PC-3 (cell line): Measurements from ENCODE around the gene NCS1. TPM values are rescaled to one million over a fixed set of nuclear protein-coding genes. Genes with fewer than 3 reads are reported as not detected.

Source experiments
- ATAC-seq: fragments of 200-7000 bp; cut with Tn5 transposase; 2 replicates; pipeline ENCODE4 v1.9.1; 2020; ENCODE audit warnings: mild to moderate bottlenecking, moderate library complexity
- BruUV-seq: library from RNA; stranded (reverse); fragments of 400-500 nt; replicated peaks from 2 replicates; lab custom pipeline; 2021; lab: Mats Ljungman, UMichigan
- CTCF ChIA-PET: fragments of 300-600 bp; sonication (Branson Sonifier 250); formaldehyde crosslinking; loops from one replicate; lab custom pipeline; 2022; ENCODE audit warnings: antibody characterized with exemption; lab: Charles Lee
- POLR2A ChIA-PET: fragments of 300-600 bp; sonication (Branson Sonifier 250); formaldehyde crosslinking; loops from one replicate; lab custom pipeline; 2022; ENCODE audit warnings: antibody characterized with exemption; ENCODE audit not compliant: unreplicated experiment; lab: Charles Lee
- DNase-seq: peaks from one replicate; pipeline ENCODE4 v3.0.0-alpha.2; 2015
- H2AFZ ChIP-seq: fragments of 300-600 bp; sonication (generic); 2 replicates; pipeline ENCODE4 v1.6.0; 2016; ENCODE audit warnings: antibody characterized with exemption, low read length
- H3F3A ChIP-seq: fragments of 300-600 bp; sonication (generic); one replicate; pipeline ENCODE4 v1.6.0; 2017; ENCODE audit warnings: antibody characterized with exemption, low read length, control low read depth, mild to moderate bottlenecking; ENCODE audit not compliant: unreplicated experiment
- H3K27ac ChIP-seq: fragments of 300-600 bp; sonication (generic); 2 replicates; pipeline ENCODE4 v1.5.1; 2016; ENCODE audit warnings: mild to moderate bottlenecking, low read length
- H3K27me3 ChIP-seq: fragments of 300-600 bp; sonication (generic); 2 replicates; pipeline ENCODE4 v1.6.1; 2016; ENCODE audit warnings: low read length, mixed read lengths
- H3K36me3 ChIP-seq: fragments of 300-600 bp; sonication (generic); 2 replicates; pipeline ENCODE4 v1.6.1; 2016; ENCODE audit warnings: low read depth, mixed run types, low read length, mixed read lengths
- H3K4me1 ChIP-seq: fragments of 300-600 bp; sonication (generic); 2 replicates; pipeline ENCODE4 v1.5.1; 2016; ENCODE audit warnings: low read length; ENCODE audit not compliant: insufficient read depth
- H3K4me2 ChIP-seq: fragments of 300-600 bp; sonication (generic); 2 replicates; pipeline ENCODE4 v1.6.0; 2016; ENCODE audit warnings: low read length
- H3K4me3 ChIP-seq: fragments of 300-600 bp; sonication (generic); 2 replicates; pipeline ENCODE4 v1.5.1; 2016; ENCODE audit warnings: mild to moderate bottlenecking, low read length, mixed read lengths
- H3K79me2 ChIP-seq: fragments of 300-600 bp; sonication (generic); 2 replicates; pipeline ENCODE4 v1.6.1; 2017; ENCODE audit warnings: low read length, mixed read lengths
- H3K9ac ChIP-seq: fragments of 300-600 bp; sonication (generic); 2 replicates; pipeline ENCODE4 v1.6.0; 2016; ENCODE audit warnings: mild to moderate bottlenecking, low read length
- H3K9me2 ChIP-seq: fragments of 300-600 bp; sonication (generic); replicated peaks from 2 replicates; pipeline ENCODE4 v1.6.1; 2016; ENCODE audit warnings: mixed run types, low read length, mixed read lengths
- H3K9me3 ChIP-seq: fragments of 300-600 bp; sonication (generic); 2 replicates; pipeline ENCODE4 v1.6.1; 2016; ENCODE audit warnings: low read length, mixed read lengths
- H4K20me1 ChIP-seq: fragments of 300-600 bp; sonication (generic); 2 replicates; pipeline ENCODE4 v1.6.1; 2016; ENCODE audit warnings: low read length, mixed read lengths
- EZH2 ChIP-seq: fragments of 300-600 bp; sonication (generic); IDR thresholded peaks from one replicate; pipeline ENCODE4 v1.6.1; 2017; ENCODE audit warnings: antibody characterized with exemption, mild to moderate bottlenecking, low read length; ENCODE audit not compliant: unreplicated experiment
- EZH2phosphoT487 ChIP-seq: fragments of 300-600 bp; sonication (generic); IDR thresholded peaks from 2 replicates; pipeline ENCODE4 v1.6.1; 2018; ENCODE audit warnings: mild to moderate bottlenecking, antibody characterized with exemption, low read length, borderline replicate concordance
- intact Hi-C: fragments of 100-400 bp; cut with micrococcal nuclease; formaldehyde crosslinking; loops from 2 replicates; pipeline ENCODE4 v1.9.0; 2023
- total RNA-seq: library from RNA; depleted of rRNA; stranded (reverse); fragments of >200 nt; gene quantifications from 2 replicates; pipeline ENCODE4 v1.2.3, GENCODE V29; 2014
- TF ChIP-seq, protein P1 (sequence below): fragments of 300-600 bp; sonication (generic); conservative IDR thresholded peaks from 2 replicates; pipeline ENCODE4 v1.5.1; 2017; ENCODE audit warnings: antibody characterized with exemption, low read depth, mild to moderate bottlenecking, low read length

The NCS1 gene
- total RNA-seq, 1 experiment from 2014 or later = 14.0 TPM

DNA sequence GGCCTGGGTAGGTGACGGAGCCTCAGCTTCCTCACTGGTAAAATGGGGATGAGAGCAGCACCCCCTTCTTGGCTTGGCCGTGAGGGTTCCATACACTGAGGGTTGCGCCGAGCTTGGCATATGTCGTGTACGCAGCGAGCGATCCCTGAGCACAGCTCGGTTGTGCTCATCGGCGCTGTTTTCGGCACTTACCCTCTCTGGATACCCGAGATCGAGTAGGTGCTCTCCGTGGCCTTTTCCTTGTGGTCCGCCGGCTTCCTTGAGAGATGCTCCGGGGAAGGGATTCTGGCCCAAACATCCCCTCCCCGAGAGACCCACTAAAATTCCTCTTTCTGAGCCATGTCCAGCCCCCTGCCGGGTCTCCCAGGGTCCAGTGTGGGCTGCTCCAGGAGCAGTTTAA, 53.4 kb downstream of the NCS1 start:
- BruUV-seq = no TSS peak
- no peaks in the 10 kb centered on the region for H3K27me3 ChIP-seq
- ChIA-PET CTCF (no interaction called here), POLR2A (no interaction called here)
- H3K9ac ChIP-seq = no peak overlapping the region
- no peaks in the 10 kb centered on the region for H3F3A ChIP-seq
- no peaks in the 10 kb centered on the region for H4K20me1 ChIP-seq
- H3K36me3 ChIP-seq = peaks cover 17% of the 10 kb centered on the region; the same call in 1 of the 2 replicates
- TF ChIP-seq, protein P1, sequence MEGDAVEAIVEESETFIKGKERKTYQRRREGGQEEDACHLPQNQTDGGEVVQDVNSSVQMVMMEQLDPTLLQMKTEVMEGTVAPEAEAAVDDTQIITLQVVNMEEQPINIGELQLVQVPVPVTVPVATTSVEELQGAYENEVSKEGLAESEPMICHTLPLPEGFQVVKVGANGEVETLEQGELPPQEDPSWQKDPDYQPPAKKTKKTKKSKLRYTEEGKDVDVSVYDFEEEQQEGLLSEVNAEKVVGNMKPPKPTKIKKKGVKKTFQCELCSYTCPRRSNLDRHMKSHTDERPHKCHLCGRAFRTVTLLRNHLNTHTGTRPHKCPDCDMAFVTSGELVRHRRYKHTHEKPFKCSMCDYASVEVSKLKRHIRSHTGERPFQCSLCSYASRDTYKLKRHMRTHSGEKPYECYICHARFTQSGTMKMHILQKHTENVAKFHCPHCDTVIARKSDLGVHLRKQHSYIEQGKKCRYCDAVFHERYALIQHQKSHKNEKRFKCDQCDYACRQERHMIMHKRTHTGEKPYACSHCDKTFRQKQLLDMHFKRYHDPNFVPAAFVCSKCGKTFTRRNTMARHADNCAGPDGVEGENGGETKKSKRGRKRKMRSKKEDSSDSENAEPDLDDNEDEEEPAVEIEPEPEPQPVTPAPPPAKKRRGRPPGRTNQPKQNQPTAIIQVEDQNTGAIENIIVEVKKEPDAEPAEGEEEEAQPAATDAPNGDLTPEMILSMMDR = no peak
- TF ChIP-seq EZH2 (no peak), EZH2phosphoT487 (no peak)
- no peak overlapping the region for H3K4me3 ChIP-seq
- intact Hi-C loops = no loop called here
- H3K27ac ChIP-seq = no peak overlapping the region
- no peak for DNase-seq
- H3K4me2 ChIP-seq = no peak overlapping the region
- no peaks in the 10 kb centered on the region for H3K9me3 ChIP-seq
- H3K4me1 ChIP-seq = no peaks in the 10 kb centered on the region
- H2AFZ ChIP-seq = no peak overlapping the region
- ATAC-seq = no peak
- H3K9me2 ChIP-seq = no peaks in the 10 kb centered on the region
- no peaks in the 10 kb centered on the region for H3K79me2 ChIP-seq

DNA sequence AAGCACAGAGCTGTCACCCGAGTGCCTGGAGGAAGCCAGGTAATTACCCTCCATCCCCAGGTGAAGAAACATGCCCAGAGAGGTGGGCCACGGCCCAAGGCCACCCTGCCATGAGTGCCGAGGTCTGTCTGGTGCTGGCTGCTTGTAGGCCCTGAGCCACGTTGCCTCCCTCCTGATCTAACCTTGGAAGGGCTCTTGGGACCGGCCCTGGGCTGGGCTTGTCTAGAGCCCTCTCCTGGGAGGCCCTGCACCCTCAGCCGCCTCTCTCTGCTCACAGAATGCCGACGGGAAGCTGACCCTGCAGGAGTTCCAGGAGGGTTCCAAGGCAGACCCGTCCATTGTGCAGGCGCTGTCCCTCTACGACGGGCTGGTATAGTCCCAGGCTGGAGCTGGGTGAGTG, 53.9 kb downstream of the NCS1 start:
- ChIA-PET CTCF (no interaction called here), POLR2A (no interaction called here)
- Histone ChIP-seq H3K4me2 (no peak overlapping the region), H3K4me3 (no peak overlapping the region), H4K20me1 (no peaks in the 10 kb centered on the region), H3F3A (no peaks in the 10 kb centered on the region), H2AFZ (no peak overlapping the region), H3K9me3 (no peaks in the 10 kb centered on the region), H3K4me1 (no peaks in the 10 kb centered on the region), H3K27ac (no peak overlapping the region), H3K79me2 (no peaks in the 10 kb centered on the region), H3K36me3 (peaks cover 17% of the 10 kb centered on the region; the same call in 1 of the 2 replicates), H3K9me2 (no peaks in the 10 kb centered on the region), H3K9ac (no peak overlapping the region), H3K27me3 (no peaks in the 10 kb centered on the region)
- TF ChIP-seq EZH2phosphoT487 = no peak
- TF ChIP-seq, protein P1 = no peak
- no peak for TF ChIP-seq EZH2
- no TSS peak for BruUV-seq
- intact Hi-C loops = no loop called here
- ATAC-seq (no peak), DNase-seq (no peak)

DNA sequence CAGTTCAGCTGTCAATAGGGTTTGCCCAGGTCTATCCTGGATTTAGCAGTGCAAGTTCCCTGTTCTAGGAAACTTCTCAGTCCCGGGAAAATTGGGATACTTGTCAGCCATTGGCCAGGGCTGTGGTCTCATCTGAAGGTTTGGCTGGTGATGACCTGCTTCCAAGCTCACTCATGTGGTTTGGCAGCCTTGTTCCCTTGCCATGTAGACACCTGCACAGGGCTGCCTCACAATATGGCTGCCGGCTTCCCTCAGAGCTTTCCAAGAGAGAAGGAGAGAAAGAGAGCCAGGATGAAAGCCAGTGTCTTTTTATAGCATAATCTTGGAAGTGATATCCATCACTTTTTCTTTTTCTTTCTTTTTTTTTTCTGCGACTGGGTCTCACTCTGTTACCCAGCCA, 55.6 kb downstream of the NCS1 start:
- Histone ChIP-seq H3K36me3 (peaks cover 17% of the 10 kb centered on the region; the same call in 1 of the 2 replicates), H3K4me1 (no peaks in the 10 kb centered on the region), H3K27me3 (no peaks in the 10 kb centered on the region), H3F3A (no peaks in the 10 kb centered on the region), H3K9me2 (no peaks in the 10 kb centered on the region), H2AFZ (no peak overlapping the region), H4K20me1 (no peaks in the 10 kb centered on the region), H3K79me2 (no peaks in the 10 kb centered on the region), H3K4me3 (no peak overlapping the region), H3K9me3 (no peaks in the 10 kb centered on the region), H3K9ac (no peak overlapping the region), H3K4me2 (no peak overlapping the region), H3K27ac (no peak overlapping the region)
- POLR2A ChIA-PET = interaction anchor here (0.6 kb wide), 1 partner anchor 29 kb away, joined by 6 read pairs; no protein-coding TSS in a partner anchor
- TF ChIP-seq, protein P1 = no peak
- TF ChIP-seq EZH2phosphoT487 = no peak
- no peak for TF ChIP-seq EZH2
- intact Hi-C loops = no loop called here
- DNase-seq (no peak), ATAC-seq (no peak)
- BruUV-seq = no TSS peak
- CTCF ChIA-PET = no interaction called here
